Muscle of back (tissue), 11 donors: ENCODE results near the gene SFSWAP. TPM values are rescaled to one million over a fixed set of nuclear protein-coding genes. Genes with fewer than 3 reads are reported as not detected.
"Not testable (repeated sequence)": the region's sequence is repeated elsewhere in the genome, so short reads cannot be mapped to it uniquely, and the experiment has no call there.

ENCODE experiments used
- DNase-seq, 3 donors: peaks; one replicate each; pipeline versions ENCODE4 v3.0.0 to v3.0.0-alpha.2; 2013
- polyA plus RNA-seq, 10 donors: library from polyadenylated mRNA; unstranded; fragments of 120-200 nt; gene quantifications; one replicate each; pipeline ENCODE4 v1.2.1, GENCODE V29; 2013; ENCODE audit not compliant: insufficient read length in 10 of 10

The SFSWAP gene
- polyA plus RNA-seq, 10 donors = 24.5 to 45.6 (median 30.9) TPM

- not testable (repeated sequence) for DNase-seq
These were observed 32.3 kb upstream of the SFSWAP start for GRCh38 chr12:131678389-131679181.

GRCh38 chr12:131679186-131679585, 31.7 kb upstream of the SFSWAP start:
- DNase-seq = not testable (repeated sequence)

GRCh38 chr12:131679816-131680215, 31.1 kb upstream of the SFSWAP start:
- not testable (repeated sequence) for DNase-seq

GRCh38 chr12:131680392-131681256, 30.3 kb upstream of the SFSWAP start:
- DNase-seq = not testable (repeated sequence)

- DNase-seq = no peak
These were observed 29.7 kb upstream of the SFSWAP start for GRCh38 chr12:131681257-131681620.

- peak in 1 of 3 donors; percentile 30 for DNase-seq
These were observed 29.0 kb upstream of the SFSWAP start for GRCh38 chr12:131681746-131682509.

GRCh38 chr12:131682510-131682895, 28.4 kb upstream of the SFSWAP start:
- no peak for DNase-seq

GRCh38 chr12:131683266-131684014, 27.4 kb upstream of the SFSWAP start:
- no peak for DNase-seq

GRCh38 chr12:131684015-131684725, 26.7 kb upstream of the SFSWAP start:
- DNase-seq = no peak

GRCh38 chr12:131687346-131688125, 23.4 kb upstream of the SFSWAP start:
- no peak for DNase-seq

- DNase-seq = no peak
These were observed 22.6 kb upstream of the SFSWAP start for GRCh38 chr12:131688131-131688844.

GRCh38 chr12:131688845-131689154, 22.1 kb upstream of the SFSWAP start:
- DNase-seq = no peak

- DNase-seq = no peak
These were observed 20.6 kb upstream of the SFSWAP start for GRCh38 chr12:131690320-131690719.

GRCh38 chr12:131692431-131692830, 18.5 kb upstream of the SFSWAP start:
- no peak for DNase-seq

GRCh38 chr12:131693149-131693548, 17.7 kb upstream of the SFSWAP start:
- no peak for DNase-seq

GRCh38 chr12:131694116-131694838, 16.6 kb upstream of the SFSWAP start:
- no peak for DNase-seq

GRCh38 chr12:131695968-131696367, 14.9 kb upstream of the SFSWAP start:
- DNase-seq = no peak

- DNase-seq = no peak
These were observed 12.6 kb upstream of the SFSWAP start for GRCh38 chr12:131698286-131698685.

- DNase-seq = no peak
These were observed 11.5 kb upstream of the SFSWAP start for GRCh38 chr12:131699434-131699833.
